HG03108 (cell line): ENCODE measurements around the gene CWC22.
"Not testable (repeated sequence)": the region's sequence is repeated elsewhere in the genome, so short reads cannot be mapped to it uniquely, and the experiment has no call there.

Experiments used
- ATAC-seq: cut with Tn5 transposase; IDR thresholded peaks from one replicate; pipeline ENCODE4 v1.9.1; 2021; ENCODE audit warnings: moderate library complexity; ENCODE audit not compliant: unreplicated experiment

CWC22 gene

GRCh38 chr2:180003559-180003958 lies 3.5 kb downstream of the CWC22 start:
- ATAC-seq = no peak

GRCh38 chr2:180003073-180003472 lies 4.0 kb downstream of the CWC22 start:
- ATAC-seq = no peak

DNA sequence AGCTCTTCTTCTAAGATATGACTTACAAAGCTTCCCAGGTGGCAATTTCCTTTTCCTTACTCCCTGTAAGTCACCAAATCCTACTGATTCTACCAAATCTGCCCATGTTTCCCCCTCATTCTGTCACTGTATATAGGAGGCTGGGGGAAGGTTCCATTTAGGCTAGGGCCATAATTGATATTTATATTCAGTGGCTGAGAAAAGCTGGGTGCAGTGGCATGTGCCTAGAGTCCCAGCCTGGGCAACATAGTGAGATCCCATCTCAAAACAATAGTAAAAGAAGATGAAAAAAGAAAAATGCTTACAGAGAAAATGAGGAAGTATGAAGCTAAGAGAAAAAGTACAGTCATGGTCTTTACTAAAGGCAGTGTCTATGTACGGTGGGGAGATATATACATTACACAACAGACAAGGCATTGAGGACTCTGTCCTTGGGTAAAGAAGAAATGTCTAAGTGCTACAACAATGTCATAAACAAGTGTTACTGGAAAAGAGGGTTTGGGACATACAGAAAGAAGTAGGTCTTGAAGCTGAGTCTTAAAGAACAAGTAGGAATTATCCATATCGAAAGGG lies 4.8 kb downstream of the CWC22 start:
- no peak for ATAC-seq

DNA sequence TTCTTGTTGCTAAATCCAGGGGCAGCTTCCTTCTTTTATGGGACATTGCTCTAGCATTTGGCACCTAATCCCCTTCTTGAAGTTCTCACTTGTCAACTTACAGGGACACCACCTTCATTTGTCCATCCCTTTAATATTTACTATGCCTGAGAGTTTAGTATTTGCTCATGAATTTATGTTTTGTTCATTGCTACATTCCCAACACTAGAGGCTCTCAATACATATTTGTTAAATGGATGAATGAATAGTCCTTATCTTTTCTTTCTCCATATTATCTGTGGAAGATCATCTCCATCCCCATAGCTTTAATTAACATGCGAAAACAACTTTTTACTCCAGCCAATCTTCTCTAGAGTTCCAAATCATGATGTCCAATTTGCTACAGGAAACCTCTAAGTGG lies 5.4 kb downstream of the CWC22 start:
- no peak for ATAC-seq

- no peak for ATAC-seq
These were observed 6.7 kb downstream of the CWC22 start for GRCh38 chr2:180000434-180000833.

DNA sequence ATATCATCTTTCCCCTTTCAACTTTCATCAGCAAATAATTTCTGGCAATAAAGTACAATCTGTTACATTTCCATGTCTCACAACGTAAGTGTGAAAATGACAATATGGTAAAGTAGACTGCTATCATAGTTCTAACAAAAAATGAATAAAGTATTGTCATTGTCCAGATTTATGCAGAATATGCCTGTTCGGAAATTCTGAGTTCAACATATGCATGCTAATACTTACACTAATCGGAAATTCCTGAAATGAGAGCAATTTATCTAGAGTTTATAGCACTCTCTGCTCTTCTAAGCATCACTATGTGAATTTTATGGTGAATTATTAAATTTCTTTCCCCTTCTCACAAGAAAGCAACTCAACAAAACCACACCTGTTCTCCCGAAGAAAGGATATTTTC lies 8.1 kb downstream of the CWC22 start:
- no peak for ATAC-seq

GRCh38 chr2:179995741-179996515 lies 11.2 kb downstream of the CWC22 start:
- ATAC-seq = no peak

DNA sequence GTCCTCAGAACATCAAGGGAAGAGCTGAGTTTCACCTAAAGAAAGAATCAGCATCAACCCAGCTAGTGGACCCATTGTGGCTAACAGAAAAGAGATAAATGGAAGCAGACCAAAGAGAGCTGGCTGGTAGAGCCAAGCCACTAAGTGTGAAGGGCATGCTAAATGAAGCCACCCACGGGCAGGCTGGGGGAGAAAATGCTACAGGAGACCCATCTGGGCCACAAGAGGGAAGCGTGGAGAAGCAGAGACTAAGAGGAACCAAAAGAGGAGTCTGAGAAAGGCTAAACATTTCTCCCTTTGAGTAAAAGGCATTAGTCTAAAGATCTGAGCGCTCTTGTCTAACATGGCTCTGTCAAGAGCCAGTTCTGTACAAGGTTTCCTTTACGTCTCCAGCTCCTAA lies 15.8 kb downstream of the CWC22 start:
- no peak for ATAC-seq

DNA sequence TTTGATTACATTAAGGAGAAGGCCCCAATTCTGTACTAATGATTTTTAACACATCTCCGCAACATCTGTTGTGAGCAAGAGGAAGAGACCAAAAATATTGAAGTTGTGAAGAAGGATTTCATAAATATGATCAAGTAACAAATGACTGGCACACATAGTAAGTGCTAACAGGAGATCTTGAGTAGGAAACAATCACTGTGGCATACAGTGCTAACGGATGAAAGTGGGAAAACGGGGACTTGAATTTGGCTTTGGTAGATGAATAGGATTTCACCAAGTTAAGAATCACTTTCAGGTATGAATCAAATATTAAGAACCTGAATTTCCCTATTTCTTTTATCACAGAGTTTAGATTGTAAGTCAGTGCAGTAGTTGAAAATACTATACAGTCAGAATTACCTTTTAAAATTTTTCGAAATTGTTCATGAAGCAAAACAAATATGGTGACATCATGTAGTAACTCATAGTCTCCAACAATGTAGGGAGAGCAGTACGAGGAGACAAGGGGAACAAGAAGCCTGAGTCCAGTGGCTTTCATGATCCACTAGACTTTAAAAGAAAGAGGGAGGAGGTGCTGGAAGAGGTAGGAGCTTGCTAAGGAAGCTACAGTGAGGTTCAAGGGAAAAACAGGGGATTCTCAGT lies 16.3 kb downstream of the CWC22 start:
- no peak for ATAC-seq

DNA sequence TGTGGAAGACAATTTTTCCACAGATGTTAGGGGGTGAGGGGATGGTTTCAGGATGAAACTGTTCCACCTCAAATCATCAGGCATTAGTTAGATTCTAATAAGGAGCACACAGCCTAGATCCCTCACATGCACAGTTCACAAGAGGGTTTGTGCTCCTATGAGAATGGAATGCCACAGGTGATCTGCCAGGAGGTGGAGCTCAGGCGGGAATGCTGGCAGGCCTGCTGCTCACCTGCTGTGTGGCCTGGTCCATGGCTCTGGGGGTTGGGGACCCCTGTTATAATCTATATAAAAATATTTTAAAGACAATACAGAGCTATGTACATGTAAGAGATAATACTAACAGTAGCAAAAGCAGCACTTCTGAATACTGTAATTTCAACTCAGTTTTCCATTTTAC lies 19.2 kb downstream of the CWC22 start:
- ATAC-seq = no peak

DNA sequence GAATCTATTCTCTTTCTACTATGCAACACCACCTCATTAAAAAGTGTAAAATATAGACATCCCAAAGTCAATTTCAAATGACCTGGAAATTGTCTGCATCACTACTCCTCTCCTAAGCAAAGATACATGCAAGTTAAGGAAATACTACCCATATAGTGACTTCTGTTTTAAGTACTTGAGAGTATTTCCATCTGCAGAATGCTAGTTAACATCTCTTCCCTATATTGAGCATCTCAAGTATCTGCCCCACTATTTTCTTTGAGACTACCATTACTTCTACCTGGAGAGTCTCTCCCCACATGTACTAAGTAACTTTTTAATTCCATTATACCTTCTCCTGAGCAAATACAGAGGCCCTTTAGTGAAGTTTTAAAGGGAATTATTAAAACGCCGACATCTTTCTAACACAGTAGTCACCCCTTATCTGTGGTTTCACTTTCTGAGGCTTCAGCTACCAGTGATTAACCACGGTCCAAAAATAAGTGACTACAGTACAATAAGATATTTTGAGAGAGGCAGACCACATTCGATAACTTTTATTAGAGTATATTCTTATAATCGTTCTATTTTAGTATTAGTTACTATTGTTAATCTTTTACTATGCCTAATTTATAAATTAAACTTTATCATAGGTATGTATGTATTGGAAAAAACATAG lies 21.8 kb downstream of the CWC22 start:
- peak; percentile 95 for ATAC-seq

DNA sequence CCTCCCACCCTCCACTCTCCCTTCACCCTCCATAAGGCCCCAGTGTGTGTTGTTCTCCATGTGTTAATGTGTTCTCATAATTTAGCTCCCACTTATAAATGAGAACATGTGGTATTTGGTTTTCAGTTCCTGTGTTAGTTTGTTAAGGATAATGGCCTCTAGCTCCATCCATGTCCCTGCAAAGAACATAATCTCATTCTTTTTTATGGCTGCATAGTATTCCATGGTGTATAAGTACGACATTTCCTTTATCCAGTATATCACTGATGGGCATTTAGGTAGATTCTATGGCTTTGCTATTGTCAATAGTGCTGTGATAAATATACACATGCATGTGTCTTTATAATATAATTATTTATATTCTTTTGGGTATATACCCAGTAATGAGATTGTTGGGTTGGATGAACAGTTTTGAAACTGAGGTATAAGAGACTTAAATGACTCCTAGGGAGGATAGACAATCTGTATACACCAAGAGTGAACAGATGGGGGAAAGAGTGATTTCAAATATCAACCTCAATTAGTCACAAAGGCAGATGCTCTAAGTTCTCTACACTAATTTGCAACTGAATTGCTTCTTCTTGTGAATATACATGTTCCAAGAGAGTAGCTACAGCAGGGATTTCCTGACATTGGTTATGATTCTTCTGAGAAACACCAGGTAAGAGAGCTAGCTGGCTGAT lies 23.7 kb downstream of the CWC22 start:
- ATAC-seq = no peak

DNA sequence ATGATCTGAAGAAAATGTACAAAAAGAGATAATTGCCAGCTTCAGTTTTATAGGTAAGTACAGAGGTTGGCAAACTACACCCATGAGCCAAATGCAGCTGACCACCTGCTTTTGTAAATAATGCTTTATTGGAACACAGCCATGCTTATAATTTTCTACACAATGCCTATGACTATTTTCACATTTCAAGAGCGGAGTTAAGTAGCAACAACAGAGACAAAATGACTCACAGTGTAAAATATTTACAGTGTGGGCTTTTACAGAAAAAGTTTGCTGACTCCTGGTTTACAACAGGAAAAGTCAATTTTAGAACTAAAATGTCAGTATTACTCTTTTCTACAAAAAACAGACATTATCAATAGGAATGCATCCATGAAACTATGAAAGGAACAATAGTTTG lies 26.0 kb downstream of the CWC22 start:
- ATAC-seq = no peak

DNA sequence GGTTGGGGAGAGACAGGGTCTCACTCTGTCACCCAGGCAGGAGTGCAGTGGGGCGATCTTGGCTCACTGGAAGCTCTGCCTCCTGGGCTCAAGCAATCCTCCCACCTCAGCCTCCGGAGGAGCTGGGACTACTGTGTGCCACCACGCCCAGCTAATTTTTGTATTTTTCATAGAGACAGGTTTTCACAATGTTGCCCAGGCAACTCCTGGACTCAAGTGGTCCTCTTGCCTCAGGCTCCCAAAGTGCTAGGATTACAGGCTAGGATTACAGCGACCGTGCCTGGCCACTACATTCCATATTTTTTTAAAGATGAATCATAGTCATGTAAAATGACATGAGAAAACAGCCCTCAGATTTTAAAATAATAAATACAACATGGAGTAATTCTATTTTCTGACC lies 32.3 kb downstream of the CWC22 start:
- ATAC-seq = no peak

DNA sequence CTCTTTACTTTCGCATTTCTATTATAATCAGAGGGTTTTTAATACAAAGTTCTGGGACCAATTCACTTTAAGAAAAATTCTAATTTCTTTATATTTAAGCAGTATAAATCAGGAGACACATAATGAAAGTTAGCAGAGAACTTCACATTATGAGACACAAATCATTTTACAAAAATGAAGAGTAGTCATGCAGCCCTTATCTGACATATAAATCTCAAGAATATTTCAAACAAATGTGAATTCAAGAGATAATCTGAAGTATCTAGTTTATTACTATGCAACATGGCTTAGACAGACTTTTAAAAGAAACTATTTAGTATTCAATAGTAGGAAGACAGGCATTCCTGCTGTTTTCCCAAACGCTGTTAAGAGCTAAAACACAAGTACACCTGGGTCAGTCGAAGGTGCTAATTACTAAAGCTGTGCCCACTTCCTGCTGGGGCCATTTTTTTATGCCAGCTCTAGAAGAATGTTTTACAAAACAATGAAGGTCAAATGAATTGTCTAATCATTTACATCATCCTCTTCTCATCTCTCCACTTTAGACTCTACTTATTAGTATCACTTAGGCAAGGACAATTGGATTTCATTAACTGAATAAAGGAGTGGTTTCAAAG lies 40.2 kb downstream of the CWC22 start:
- ATAC-seq = no peak

- no peak for ATAC-seq
These were observed 41.5 kb downstream of the CWC22 start for GRCh38 chr2:179965291-179966258.

GRCh38 chr2:179963626-179964025 lies 43.5 kb downstream of the CWC22 start:
- ATAC-seq = no peak

DNA sequence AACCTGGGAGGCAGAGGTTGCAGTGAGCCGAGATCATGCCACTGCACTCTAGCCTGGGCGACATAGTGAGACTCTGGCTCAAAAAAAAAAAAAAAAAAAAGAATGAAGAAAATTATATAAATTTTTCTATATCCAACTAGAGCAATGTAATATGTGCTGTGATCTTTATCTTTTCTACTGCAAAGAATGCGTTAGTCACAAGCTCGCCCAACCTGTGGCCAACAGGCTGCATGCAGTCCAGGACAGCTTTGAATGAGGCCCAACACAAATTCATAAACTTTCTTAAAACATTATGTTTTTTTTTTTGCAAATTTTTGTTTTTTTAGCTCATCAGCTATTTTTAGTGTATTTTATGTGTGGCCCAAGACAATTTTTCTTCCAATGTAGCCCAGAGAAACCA lies 48.8 kb downstream of the CWC22 start:
- ATAC-seq = not testable (repeated sequence)

DNA sequence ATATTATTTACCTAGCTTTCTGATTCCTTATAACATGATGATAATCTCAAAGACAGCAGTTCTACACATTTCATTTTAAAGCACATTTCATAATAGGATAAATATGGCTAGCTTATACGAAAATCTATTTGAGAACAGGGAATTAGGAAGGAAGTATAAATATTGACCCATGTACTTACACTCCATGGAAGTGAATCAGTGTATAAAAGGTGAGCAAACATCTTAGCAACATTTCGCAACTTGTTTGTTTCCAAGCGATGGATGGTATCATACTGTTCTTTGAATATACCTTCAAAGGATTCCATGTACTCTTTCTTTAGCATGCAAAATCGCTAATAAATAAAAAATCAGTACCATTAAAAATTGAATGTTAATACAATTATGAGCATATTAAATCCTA lies 53.1 kb downstream of the CWC22 start:
- no peak for ATAC-seq

- ATAC-seq = no peak
These were observed 53.7 kb downstream of the CWC22 start for GRCh38 chr2:179953359-179953758.
